ENCODE measurements around the gene ARHGEF39. TPM values are rescaled to one million over a fixed set of nuclear protein-coding genes. Genes with fewer than 3 reads are reported as not detected.

Gene ARHGEF39
- total and polyA plus RNA-seq, 9 of the 15 experiments (the other 6 are each of a cell fraction or from before 2014, with no cell fraction given), result 2.8 to 21.7 (median 12.9) TPM

GRCh38 chr9:35690614-35691333, 25.8 kb upstream of the ARHGEF39 start (continued):
- TF ChIP-seq, protein P1, sequence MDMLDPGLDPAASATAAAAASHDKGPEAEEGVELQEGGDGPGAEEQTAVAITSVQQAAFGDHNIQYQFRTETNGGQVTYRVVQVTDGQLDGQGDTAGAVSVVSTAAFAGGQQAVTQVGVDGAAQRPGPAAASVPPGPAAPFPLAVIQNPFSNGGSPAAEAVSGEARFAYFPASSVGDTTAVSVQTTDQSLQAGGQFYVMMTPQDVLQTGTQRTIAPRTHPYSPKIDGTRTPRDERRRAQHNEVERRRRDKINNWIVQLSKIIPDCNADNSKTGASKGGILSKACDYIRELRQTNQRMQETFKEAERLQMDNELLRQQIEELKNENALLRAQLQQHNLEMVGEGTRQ (CRISPR knock-in tag; IDR thresholded peaks at IDR 0.05), result peak; percentile 22; the same call in 1 of the 2 replicates
- TF ChIP-seq VEZF1 (CRISPR knock-in tag; IDR thresholded peaks at IDR 0.05) (peak; percentile 87), L3MBTL2 (IDR thresholded peaks at IDR 0.05) (peak; percentile 59), SIN3A (IDR thresholded peaks at IDR 0.05; ENCODE audit: borderline replicate concordance in 2 of 2, control insufficient read depth in 1 of 2, low read depth in 2 of 2, low read length in 2 of 2) (0 out of 4 replicates have a peak, but pooled peaks of 1 of the 2 experiments have one; percentile 39), CHAMP1 (IDR thresholded peaks at IDR 0.05) (no peak), RBFOX2 (IDR thresholded peaks at IDR 0.05; ENCODE audit: low read depth, low read length) (peak; percentile 76), ZNF75A (CRISPR knock-in tag; IDR thresholded peaks at IDR 0.05) (no peak), EZH2 (IDR thresholded peaks at IDR 0.05; ENCODE audit: borderline replicate concordance, low read depth, low read length) (no peak), HNRNPLL (IDR thresholded peaks at IDR 0.05; ENCODE audit: low read depth, low read length, poor library complexity, severe bottlenecking) (no peak), ZNF707 (CRISPR knock-in tag; conservative IDR thresholded peaks at IDR 0.05) (no peak), PATZ1 (CRISPR knock-in tag; IDR thresholded peaks at IDR 0.05; ENCODE audit: borderline replicate concordance) (no peak)
- TF ChIP-seq, protein P2, sequence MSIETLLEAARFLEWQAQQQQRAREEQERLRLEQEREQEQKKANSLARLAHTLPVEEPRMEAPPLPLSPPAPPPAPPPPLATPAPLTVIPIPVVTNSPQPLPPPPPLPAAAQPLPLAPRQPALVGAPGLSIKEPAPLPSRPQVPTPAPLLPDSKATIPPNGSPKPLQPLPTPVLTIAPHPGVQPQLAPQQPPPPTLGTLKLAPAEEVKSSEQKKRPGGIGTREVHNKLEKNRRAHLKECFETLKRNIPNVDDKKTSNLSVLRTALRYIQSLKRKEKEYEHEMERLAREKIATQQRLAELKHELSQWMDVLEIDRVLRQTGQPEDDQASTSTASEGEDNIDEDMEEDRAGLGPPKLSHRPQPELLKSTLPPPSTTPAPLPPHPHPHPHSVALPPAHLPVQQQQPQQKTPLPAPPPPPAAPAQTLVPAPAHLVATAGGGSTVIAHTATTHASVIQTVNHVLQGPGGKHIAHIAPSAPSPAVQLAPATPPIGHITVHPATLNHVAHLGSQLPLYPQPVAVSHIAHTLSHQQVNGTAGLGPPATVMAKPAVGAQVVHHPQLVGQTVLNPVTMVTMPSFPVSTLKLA (conservative IDR thresholded peaks at IDR 0.05), result peak; percentile 42 to 78; a peak in 1 of 4 replicates
- TF ChIP-seq, protein P3, sequence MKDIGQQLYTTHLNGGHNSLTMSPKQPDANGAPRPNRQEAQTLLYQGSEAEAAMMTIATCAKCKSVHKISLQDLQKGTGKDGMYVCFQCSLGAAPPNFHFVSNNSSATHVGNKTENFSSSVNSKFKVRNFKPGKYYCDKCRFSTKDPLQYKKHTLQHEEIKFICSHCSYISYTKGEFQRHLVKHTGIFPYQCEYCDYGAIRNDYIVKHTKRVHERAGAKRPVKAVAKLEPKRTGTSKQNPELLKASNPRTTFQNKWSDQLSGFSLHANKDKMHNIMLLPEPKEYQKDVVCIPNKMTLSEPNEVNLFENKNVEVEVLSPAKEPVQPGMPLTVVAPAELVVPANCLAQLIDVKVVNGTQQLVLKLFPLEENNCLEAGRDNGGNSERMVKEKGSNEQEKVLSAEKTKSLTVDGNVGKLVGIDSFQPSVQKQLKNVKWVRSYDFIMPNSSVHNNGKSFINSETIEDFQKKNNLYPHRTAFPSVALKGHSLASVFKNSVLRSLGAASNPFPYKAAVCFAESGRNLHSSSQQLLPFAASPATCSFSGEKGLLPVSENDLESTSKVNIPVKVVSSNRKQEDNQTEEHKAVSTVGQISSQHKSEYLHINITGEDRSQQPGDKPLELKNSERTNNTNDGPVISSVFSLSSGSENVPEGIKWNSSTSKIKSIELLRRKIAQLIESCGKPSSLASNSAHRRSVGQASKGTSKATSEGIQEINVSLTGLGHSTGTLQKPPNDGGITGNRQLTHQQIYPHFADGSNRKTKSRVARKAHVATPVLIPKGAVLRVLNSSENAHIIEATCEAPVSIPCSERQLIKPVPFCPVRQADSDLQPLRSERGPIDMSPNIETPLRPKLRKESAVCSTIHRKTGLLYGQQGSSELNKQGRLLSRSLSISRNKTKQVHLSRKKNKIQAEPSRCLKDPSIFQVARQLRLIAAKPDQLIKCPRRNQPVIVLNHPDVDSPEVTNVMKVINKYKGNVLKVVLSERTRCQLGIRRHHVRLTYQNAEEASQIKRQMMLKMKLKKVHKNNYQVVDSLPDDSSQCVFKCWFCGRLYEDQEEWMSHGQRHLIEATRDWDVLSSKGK (CRISPR knock-in tag; IDR thresholded peaks at IDR 0.05), result no peak
